Skeletal muscle tissue (tissue), 4 donors: ENCODE measurements around the gene ZC3H12A. TPM values are rescaled to one million over a fixed set of nuclear protein-coding genes. Genes with fewer than 3 reads are reported as not detected.
"Not testable (repeated sequence)": the region's sequence is repeated elsewhere in the genome, so short reads cannot be mapped to it uniquely, and the experiment has no call there.

Source experiments
- H3K27ac ChIP-seq: one replicate; pipeline ENCODE4 v1.7.0; 2013; ENCODE audit warnings: mild to moderate bottlenecking, low read depth, low read length, inconsistent platforms
- H3K27me3 ChIP-seq, 3 donors: one replicate each; pipeline ENCODE4 v1.7.0; 2013; ENCODE audit warnings: low read length in 3 of 3; ENCODE audit not compliant: control insufficient read depth in 3 of 3, insufficient read depth in 3 of 3
- H3K36me3 ChIP-seq, 3 donors: one replicate each; pipeline ENCODE4 v1.7.0; 2013; ENCODE audit warnings: low read length in 3 of 3; ENCODE audit not compliant: control insufficient read depth in 3 of 3, insufficient read depth in 3 of 3
- H3K4me1 ChIP-seq, 3 donors: one replicate each; pipeline ENCODE4 v1.7.0; 2013; ENCODE audit warnings: low read length in 3 of 3, mild to moderate bottlenecking in 3 of 3; ENCODE audit not compliant: control insufficient read depth in 3 of 3, insufficient read depth in 3 of 3
- H3K4me3 ChIP-seq, 3 donors: one replicate each; pipeline ENCODE4 v1.7.0; 2013; ENCODE audit warnings: low read length in 3 of 3
- H3K9ac ChIP-seq, 3 donors: one replicate each; pipeline ENCODE4 v1.7.0; 2013; ENCODE audit warnings: low read length in 3 of 3, mild to moderate bottlenecking in 3 of 3, moderate library complexity in 2 of 3, low read depth in 1 of 3
- H3K9me3 ChIP-seq, 3 donors: one replicate each; pipeline ENCODE4 v1.7.0; 2013; ENCODE audit warnings: low read length in 3 of 3; ENCODE audit not compliant: control insufficient read depth in 3 of 3
- total RNA-seq: library from RNA; depleted of rRNA; stranded (reverse); fragments of >200 nt; gene quantifications from one replicate; pipeline ENCODE4 v1.2.3, GENCODE V29; 2014
- donor health status: Osteomylitis.

The ZC3H12A gene
- total RNA-seq, 1 donor from 2014 or later, result 1.0 TPM

DNA sequence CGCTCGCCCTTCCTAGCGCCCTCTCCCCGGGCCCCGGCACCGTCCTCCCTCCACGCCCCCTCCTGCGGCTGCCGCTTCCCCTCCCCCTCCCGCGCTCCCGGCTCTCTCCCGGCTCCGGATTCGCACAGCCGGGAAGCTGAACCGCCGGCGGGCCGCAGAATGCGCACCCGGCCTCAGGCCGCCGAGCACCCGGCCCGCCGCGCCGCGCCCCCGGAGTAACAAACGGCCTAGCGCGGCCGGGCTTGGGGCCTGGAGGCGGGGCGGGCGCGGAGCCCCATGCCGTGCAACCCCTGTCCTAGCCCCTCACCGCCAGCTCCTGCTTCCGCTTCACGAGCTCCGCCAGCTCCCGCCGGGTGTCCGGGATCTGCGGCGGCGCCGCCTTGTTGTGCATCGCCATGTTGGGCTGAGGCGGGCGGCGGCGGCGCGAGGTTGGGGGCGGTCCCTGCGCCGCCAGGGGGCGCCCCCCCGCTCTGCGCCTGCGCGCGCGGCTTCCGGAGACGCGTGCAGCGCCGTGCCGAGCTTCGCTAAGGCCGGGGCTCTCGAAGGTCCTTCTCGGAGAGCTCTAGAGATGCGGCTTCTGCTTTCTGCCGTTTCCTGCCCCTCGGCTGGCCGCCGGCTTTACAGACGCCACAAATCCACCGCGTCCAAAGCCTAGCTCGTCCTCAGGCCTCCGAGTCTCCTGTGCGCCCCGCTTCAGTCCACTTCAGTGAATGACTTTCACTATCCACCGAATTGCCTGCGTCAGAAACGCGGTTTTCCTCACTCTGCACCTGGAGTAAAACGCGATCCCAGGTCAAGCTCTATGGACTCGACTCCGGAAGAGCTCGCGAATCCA lies 40.2 kb downstream of the ZC3H12A start, which contains the start of gene MEAF6:
MEAF6 (minus strand) TSS at position 417 of the 835 bp plus-strand sequence; CDS start at position 397, 20 bp downstream.
- Histone ChIP-seq H3K27ac (peak within 1 kb of the TSS; percentile 76), H3K4me3 (peak within 1 kb of the TSS; percentile 86 to 94 (median 89)), H3K27me3 (peaks cover 0 to 2% (median 0%) of the 10 kb centered on the region in 3 donors), H3K4me1 (peaks cover 13 to 17% (median 15%) of the 10 kb centered on the region in 3 donors), H3K9me3 (no peaks in the 10 kb centered on the region), H3K36me3 (peaks cover 6 to 17% (median 13%) of the 10 kb centered on the region in 3 donors), H3K9ac (peak within 1 kb of the TSS; percentile 88 to 94 (median 90))

DNA sequence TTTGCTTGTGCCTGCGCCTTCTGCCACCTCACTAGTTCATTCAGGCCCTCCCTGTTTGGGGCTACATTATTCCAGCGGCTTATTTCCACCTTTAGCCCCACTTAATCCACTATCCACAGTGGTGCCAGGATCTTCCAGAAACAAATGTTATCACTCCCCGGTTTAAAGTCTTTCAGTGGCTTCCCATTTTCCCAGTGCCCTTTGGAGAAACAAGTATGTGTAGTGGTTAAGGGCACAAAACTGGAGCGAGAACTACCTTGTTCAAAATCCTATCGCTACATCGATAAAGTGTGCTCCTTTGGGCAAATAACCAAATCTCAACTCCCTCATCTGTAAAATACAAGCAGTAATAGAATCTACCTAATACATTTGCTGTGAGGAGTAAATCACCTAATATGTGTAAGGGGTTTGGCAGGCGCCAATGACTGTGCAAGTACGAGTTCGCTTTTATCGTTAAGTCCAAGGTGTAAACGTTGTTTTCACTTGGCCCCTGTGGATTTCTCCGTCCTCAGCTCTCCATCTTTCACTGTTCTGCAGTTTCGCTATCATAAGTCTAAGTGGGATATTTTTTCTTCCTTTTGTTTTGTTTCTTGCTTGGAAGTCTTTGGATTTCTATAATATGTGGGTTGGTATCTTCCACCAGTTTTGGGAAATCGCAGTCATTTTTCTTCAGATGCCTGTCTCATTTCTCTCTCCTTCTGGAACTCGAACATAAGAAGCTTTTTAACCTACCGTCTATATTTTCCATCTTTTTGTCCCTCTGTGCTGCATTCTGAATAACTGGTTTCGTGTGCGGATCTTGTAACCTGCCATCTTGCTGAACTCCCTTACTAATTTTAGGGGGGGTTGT lies 41.0 kb downstream of the ZC3H12A start:
- peaks cover 6 to 17% (median 13%) of the 10 kb centered on the region in 3 donors for H3K36me3 ChIP-seq
- H3K9ac ChIP-seq, result peak overlapping the region; percentile 88 to 94 (median 90)

DNA sequence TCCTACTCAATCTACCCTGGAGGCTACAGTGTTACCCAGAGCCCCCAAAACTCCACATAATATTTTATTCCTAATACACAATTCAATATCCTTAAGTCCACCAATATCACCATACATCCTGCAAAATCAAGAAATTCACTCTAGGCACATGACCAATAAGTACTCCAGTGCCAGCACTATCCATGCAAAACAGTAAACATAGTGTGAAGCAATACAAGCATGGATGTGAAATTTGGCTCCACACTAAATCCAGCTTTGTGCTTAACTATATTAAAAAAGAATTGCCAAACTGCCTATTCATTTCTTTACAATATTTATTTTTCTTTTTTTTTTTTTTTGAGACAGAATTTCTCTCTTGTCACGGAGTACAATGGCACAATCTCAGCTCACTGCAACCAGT lies 43.2 kb downstream of the ZC3H12A start:
- Histone ChIP-seq H3K27me3 (peaks cover 0 to 3% (median 0%) of the 10 kb centered on the region in 3 donors), H3K9me3 (no peaks in the 10 kb centered on the region), H3K9ac (no peak overlapping the region), H3K4me3 (no peak overlapping the region), H3K36me3 (peaks cover 2 to 5% (median 4%) of the 10 kb centered on the region in 3 donors), H3K4me1 (peaks cover 13 to 17% (median 15%) of the 10 kb centered on the region in 3 donors), H3K27ac (no peak overlapping the region)

More for the DNA sequence above, 41.0 kb downstream of the ZC3H12A start:
- Histone ChIP-seq H3K9me3 (no peaks in the 10 kb centered on the region), H3K4me1 (peaks cover 13 to 17% (median 15%) of the 10 kb centered on the region in 3 donors), H3K4me3 (peak overlapping the region; percentile 86 to 94 (median 89)), H3K27me3 (peaks cover 0 to 3% (median 0%) of the 10 kb centered on the region in 3 donors), H3K27ac (peak overlapping the region; percentile 76)

DNA sequence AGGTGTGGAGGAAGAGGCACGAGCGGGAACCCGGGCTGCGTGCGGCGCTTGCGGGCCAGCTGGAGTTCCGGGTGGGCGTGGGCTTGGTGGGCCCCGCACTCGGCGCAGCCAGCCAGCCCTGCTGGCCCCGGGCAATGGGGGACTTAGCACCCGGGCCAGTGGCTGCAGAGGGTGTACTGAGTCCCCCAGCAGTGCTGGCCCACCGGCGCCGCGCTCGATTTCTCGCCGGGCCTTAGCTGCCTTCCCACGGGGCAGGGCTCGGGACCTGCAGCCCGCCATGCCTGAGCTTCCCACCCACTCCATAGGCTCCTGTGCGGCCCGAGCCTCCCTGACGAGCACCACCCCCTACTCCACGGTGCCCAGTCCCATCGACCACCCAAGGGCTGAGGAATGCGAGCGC lies 43.9 kb downstream of the ZC3H12A start:
- H3K27ac ChIP-seq, H3K4me3 ChIP-seq, H3K36me3 ChIP-seq, H3K9me3 ChIP-seq, H3K27me3 ChIP-seq, H3K9ac ChIP-seq: not testable (repeated sequence)
- peaks cover 11 to 15% (median 13%) of the 10 kb centered on the region in 3 donors for H3K4me1 ChIP-seq

DNA sequence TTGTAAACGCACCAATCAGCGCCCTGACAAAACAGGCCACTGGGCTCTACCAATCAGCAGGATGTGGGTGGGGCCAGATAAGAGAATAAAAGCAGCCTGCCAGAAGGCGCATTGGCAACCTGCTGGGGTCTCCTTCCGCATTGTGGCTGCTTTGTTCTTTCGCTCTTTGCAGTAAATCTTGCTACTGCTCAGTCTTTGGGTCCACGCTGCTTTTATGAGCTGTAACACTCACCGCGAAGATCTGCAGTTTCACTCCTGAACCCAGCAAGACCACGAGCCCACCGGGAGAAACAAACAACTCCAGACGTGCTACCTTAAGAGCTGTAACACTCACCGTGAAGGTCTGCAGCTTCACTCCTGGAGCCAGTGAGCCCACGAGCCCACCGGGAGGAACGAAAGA lies 44.5 kb downstream of the ZC3H12A start:
- peak overlapping the region in 1 of 3 donors; percentile 29 for H3K4me3 ChIP-seq
- H3K27me3 ChIP-seq, H3K36me3 ChIP-seq, H3K4me1 ChIP-seq, H3K9me3 ChIP-seq, H3K27ac ChIP-seq, H3K9ac ChIP-seq: not testable (repeated sequence)

DNA sequence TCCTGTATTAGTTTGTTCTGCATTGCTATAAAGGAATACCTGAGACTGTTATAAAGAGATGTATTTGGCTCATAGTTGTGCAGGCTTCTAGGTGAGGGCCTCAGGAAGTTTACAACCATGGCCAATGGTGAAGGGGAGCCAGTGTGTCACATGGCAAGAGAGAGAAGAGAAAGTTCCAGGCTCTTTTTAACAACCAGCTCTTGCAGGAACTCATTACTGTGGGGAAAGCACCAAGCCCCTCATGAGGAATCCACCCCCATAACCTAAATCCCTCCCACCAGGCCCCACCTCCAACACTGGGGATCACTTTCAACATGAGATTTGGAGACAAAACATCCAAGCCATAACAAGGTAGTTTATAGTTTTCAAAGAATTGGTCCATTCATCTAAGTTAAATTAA lies 45.2 kb downstream of the ZC3H12A start:
- Histone ChIP-seq H3K27ac (no peak overlapping the region), H3K36me3 (no peaks in the 10 kb centered on the region), H3K4me1 (peaks cover 4 to 8% (median 6%) of the 10 kb centered on the region in 3 donors), H3K27me3 (peaks cover 0 to 3% (median 0%) of the 10 kb centered on the region in 3 donors), H3K9ac (no peak overlapping the region), H3K9me3 (no peaks in the 10 kb centered on the region), H3K4me3 (no peak overlapping the region)

GRCh38 chr1:37529888-37530287 lies 55.5 kb downstream of the ZC3H12A start:
- H3K9ac ChIP-seq, H3K36me3 ChIP-seq, H3K9me3 ChIP-seq, H3K4me3 ChIP-seq, H3K27ac ChIP-seq, H3K27me3 ChIP-seq: not testable (repeated sequence)
- H3K4me1 ChIP-seq, result peaks cover 0 to 11% (median 4%) of the 10 kb centered on the region in 3 donors

DNA sequence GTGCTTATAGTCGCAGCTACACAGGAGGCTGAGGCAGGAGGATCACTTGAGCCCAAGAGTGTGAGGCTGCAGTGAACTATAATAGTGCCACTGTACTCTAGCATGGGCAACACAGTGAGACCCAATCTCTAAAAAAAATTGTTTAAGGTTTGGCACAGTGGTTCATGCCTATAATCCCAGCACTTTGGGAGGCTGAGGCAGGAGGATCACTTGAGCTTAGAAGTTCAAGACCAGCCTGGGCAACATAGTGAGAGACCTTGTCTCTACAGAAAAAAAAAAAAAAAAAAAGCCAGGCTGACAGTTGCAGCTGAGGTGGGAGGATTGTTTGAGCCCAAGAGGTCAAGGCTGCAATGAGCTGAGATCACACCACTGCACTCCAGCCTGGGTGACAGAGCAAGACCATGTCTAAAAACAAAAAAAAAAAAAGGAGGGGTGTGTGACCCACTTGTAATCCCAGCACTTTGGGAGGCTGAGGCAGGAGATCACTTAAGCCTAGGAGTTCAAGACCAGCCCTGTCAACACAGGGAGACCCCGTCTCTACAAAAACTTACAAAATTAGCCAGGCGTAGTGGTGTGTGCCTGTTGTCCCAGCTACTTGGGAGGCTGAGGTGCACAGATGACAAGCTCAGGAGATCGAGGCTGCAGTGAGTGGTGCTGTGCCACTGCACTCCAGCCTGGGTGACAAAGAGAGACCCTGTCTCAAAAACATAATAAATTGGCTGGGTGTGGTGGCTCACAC lies 58.2 kb downstream of the ZC3H12A start:
- not testable (repeated sequence) for H3K27me3 ChIP-seq, H3K9ac ChIP-seq, H3K27ac ChIP-seq, H3K9me3 ChIP-seq, H3K4me3 ChIP-seq
- peaks cover 6 to 11% (median 9%) of the 10 kb centered on the region in 3 donors for H3K36me3 ChIP-seq
- peaks cover 0 to 11% (median 4%) of the 10 kb centered on the region in 3 donors for H3K4me1 ChIP-seq

DNA sequence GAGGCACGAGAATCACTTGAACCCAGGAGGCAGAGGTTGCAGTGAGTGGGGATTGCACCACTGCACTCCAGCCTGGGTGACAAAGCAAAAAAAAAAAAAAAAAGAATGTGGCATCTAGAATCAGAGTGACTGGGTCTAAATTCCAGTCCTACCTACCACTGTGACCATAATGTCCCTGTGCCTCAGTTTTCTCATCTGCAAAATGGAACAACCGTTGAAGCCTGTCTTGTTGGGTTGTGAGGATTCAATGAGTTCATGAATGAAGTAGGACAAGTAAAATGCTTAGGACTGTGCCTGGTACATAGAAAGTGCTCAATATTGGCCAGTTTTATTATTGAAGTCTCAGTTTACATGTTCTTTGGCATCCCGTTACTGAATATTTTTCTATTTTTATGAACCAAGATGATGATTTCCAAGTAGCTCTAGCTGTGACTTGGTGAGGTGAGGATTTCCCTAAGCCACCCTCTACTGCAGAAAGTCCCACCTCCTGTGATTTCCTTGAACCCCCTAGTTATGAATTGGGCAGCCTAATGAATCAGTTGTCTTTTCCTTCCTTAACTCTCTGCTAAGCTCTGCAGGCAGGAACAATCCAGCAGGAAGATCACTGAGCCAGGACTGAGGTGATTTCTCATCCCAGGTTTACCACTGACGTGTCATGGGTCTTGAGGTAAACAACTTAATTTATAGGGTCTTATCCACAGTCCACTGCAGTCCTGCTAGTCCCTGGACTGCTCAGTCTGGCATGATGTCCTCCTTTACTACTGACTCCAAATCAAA lies 59.1 kb downstream of the ZC3H12A start:
- Histone ChIP-seq H3K9ac (no peak overlapping the region), H3K36me3 (peaks cover 7 to 17% (median 13%) of the 10 kb centered on the region in 3 donors), H3K27ac (no peak overlapping the region), H3K4me3 (no peak overlapping the region), H3K27me3 (no peaks in the 10 kb centered on the region), H3K4me1 (peaks cover 0 to 11% (median 4%) of the 10 kb centered on the region in 3 donors), H3K9me3 (no peaks in the 10 kb centered on the region)
